ENCODE results near the gene PLEKHS1. TPM values are rescaled to one million over a fixed set of nuclear protein-coding genes. Genes with fewer than 3 reads are reported as not detected.

PLEKHS1 gene
- total RNA-seq, 1 experiment from 2014 or later: 0.21 TPM

DNA sequence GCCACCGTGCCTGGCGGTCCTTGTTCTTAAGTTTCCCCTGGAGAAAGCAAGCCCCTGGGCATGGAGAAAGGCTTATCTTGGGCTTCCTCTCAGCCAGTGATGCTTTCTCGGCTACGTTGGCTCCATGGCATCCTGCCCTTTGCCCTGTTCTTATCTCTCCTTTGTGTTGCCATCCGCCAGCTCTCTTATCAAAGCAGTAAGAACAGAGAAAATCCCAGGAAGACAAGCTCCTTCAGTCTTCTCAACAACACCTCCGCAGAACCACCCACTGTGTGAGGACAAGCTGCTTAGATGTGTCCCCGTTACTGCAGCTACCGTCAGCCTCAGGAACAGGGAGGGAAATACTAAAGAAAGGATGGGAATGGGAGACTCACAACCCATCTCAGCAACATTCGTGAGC, 3.3 kb downstream of the PLEKHS1 start:
- no peak for TF ChIP-seq TCF7L2 (IDR thresholded peaks at IDR 0.05; ENCODE audit: low read depth, low read length)
- no peak for TF ChIP-seq SIN3A (IDR thresholded peaks at IDR 0.05; ENCODE audit: borderline replicate concordance, insufficient read depth, low read depth, low read length)
- TF ChIP-seq POLR2AphosphoS5 (IDR thresholded peaks at IDR 0.05; ENCODE audit: low read depth, low read length): no peak
- no peak for TF ChIP-seq REST (IDR thresholded peaks at IDR 0.05; ENCODE audit: insufficient read depth in 1 of 2, low read depth in 2 of 2, low read length in 1 of 2)
- TF ChIP-seq, protein P1, sequence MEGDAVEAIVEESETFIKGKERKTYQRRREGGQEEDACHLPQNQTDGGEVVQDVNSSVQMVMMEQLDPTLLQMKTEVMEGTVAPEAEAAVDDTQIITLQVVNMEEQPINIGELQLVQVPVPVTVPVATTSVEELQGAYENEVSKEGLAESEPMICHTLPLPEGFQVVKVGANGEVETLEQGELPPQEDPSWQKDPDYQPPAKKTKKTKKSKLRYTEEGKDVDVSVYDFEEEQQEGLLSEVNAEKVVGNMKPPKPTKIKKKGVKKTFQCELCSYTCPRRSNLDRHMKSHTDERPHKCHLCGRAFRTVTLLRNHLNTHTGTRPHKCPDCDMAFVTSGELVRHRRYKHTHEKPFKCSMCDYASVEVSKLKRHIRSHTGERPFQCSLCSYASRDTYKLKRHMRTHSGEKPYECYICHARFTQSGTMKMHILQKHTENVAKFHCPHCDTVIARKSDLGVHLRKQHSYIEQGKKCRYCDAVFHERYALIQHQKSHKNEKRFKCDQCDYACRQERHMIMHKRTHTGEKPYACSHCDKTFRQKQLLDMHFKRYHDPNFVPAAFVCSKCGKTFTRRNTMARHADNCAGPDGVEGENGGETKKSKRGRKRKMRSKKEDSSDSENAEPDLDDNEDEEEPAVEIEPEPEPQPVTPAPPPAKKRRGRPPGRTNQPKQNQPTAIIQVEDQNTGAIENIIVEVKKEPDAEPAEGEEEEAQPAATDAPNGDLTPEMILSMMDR (IDR thresholded peaks at IDR 0.05): no peak
- DNase-seq (ENCODE audit: low read depth, low spot score) (no peak), ATAC-seq (no peak)
- Histone ChIP-seq H3K27me3 (ENCODE audit: control insufficient read depth, insufficient read depth, low read length) (peaks cover 3% of the 10 kb centered on the region; the same call in 1 of the 2 replicates), H3K36me3 (ENCODE audit: control insufficient read depth, insufficient read depth, low read length) (no peaks in the 10 kb centered on the region), H3K9me3 (ENCODE audit: control insufficient read depth, insufficient read depth, low read depth, low read length) (no peaks in the 10 kb centered on the region), H3K27ac (ENCODE audit: low read length) (no peak overlapping the region), H3K4me1 (ENCODE audit: control insufficient read depth, insufficient read depth, low read length) (no peaks in the 10 kb centered on the region), H3K4me3 (ENCODE audit: low read depth in 2 of 2, low read length in 2 of 2) (no peak overlapping the region)
- ChIA-PET CTCF (no interaction called here), POLR2A (no interaction called here)
- no TSS peak for BruUV-seq (replicated peaks)
- intact Hi-C loops (cut with micrococcal nuclease; ENCODE audit: unreplicated experiment) (no loop called here), in situ Hi-C loops (cut with HindIII; ENCODE audit: low pct_unique_long_range_greater_than_20kb, low sequenced_read_pairs) (no loop called here)

DNA sequence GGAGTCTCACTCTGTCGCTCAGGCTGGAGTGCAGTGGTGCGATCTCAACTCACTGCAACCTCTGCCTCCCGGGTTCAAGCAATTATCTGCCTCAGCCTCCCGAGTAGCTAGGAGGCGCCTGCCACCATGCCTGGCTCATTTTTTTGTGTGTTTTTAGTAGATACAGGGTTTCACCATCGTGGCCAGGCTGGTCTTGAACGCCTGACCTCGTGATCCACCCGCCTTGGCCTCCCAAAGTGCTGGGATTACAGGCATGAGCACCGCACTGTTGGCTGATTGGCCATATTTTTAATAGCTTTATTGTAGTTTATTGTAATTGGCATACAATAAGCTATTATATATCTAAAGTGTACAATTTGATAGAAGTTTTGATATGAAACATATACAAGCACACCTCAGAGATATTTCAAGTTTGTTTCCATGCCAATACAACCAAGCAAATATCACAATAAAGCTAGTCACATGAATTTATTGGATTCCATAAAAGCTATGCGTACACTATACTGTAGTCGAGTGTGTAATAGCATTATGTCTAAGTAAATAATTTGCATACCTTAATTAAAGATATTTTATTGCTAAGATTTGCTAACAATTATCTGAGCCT, 5.6 kb downstream of the PLEKHS1 start:
- POLR2A ChIA-PET: interaction anchor here (0.7 kb wide), 1 partner anchor 33 kb away, joined by 14 read pairs; no protein-coding TSS in a partner anchor
- TF ChIP-seq REST (IDR thresholded peaks at IDR 0.05; ENCODE audit: insufficient read depth in 1 of 2, low read depth in 2 of 2, low read length in 1 of 2) (no peak), SIN3A (IDR thresholded peaks at IDR 0.05; ENCODE audit: borderline replicate concordance, insufficient read depth, low read depth, low read length) (no peak)
- intact Hi-C loops (cut with micrococcal nuclease; ENCODE audit: unreplicated experiment) (no loop called here), in situ Hi-C loops (cut with HindIII; ENCODE audit: low pct_unique_long_range_greater_than_20kb, low sequenced_read_pairs) (no loop called here)
- no TSS peak for BruUV-seq (replicated peaks)
- no peaks in the 10 kb centered on the region for H3K36me3 ChIP-seq (ENCODE audit: control insufficient read depth, insufficient read depth, low read length)
- CTCF ChIA-PET: no interaction called here
- no peaks in the 10 kb centered on the region for H3K4me1 ChIP-seq (ENCODE audit: control insufficient read depth, insufficient read depth, low read length)
- no peak for ATAC-seq
- H3K9me3 ChIP-seq (ENCODE audit: control insufficient read depth, insufficient read depth, low read depth, low read length): no peaks in the 10 kb centered on the region
- DNase-seq (ENCODE audit: low read depth, low spot score): no peak
- H3K4me3 ChIP-seq (ENCODE audit: low read depth in 2 of 2, low read length in 2 of 2): no peak overlapping the region
- peaks cover 3% of the 10 kb centered on the region; the same call in 1 of the 2 replicates for H3K27me3 ChIP-seq (ENCODE audit: control insufficient read depth, insufficient read depth, low read length)
- H3K27ac ChIP-seq (ENCODE audit: low read length): no peak overlapping the region

Measured in Panc1 (cell line).